Breast epithelium (tissue), 3 donors: Measurements from ENCODE around the gene RAI1.

Experiments used
- CTCF ChIP-seq, 3 donors: fragments of 450-650 bp; IDR thresholded peaks; one replicate each; pipeline ENCODE4 v1.5.1; 2016 to 2017; ENCODE audit warnings: antibody characterized with exemption in 3 of 3, mild to moderate bottlenecking in 3 of 3, moderate library complexity in 3 of 3
- POLR2A ChIP-seq: fragments of 450-650 bp; IDR thresholded peaks from one replicate; pipeline ENCODE4 v1.6.1; 2016; ENCODE audit warnings: antibody characterized with exemption, mild to moderate bottlenecking, moderate library complexity
- POLR2AphosphoS5 ChIP-seq, 3 donors: sonication (generic); formaldehyde crosslinking; IDR thresholded peaks; one replicate each; pipeline ENCODE4 v1.6.1; 2017; ENCODE audit warnings: antibody characterized with exemption in 3 of 3

- TF ChIP-seq POLR2A: no peak
- no peak for TF ChIP-seq CTCF (IDR thresholded peaks at IDR 0.05)
- no peak for TF ChIP-seq POLR2AphosphoS5 (IDR thresholded peaks at IDR 0.05)
These were observed 59.5 kb downstream of the RAI1 start for GRCh38 chr17:17740615-17741348.
